HG02981 (cell line): ENCODE results near the gene CTSD.

ENCODE experiments used
- ATAC-seq: cut with Tn5 transposase; IDR thresholded peaks from one replicate; pipeline ENCODE4 v1.9.1; 2021; ENCODE audit warnings: mild to moderate bottlenecking, moderate library complexity; ENCODE audit not compliant: unreplicated experiment

Gene CTSD

GRCh38 chr11:1746511-1746931, 17.2 kb downstream of the CTSD start:
- ATAC-seq: no peak

- no peak for ATAC-seq
Measured at GRCh38 chr11:1745701-1746320, 17.9 kb downstream of the CTSD start.

- no peak for ATAC-seq
Measured at GRCh38 chr11:1744891-1745700, 18.6 kb downstream of the CTSD start.

- no peak for ATAC-seq
Measured at GRCh38 chr11:1744137-1744886, 19.4 kb downstream of the CTSD start.

GRCh38 chr11:1743585-1744136, 20.1 kb downstream of the CTSD start:
- no peak for ATAC-seq

GRCh38 chr11:1742869-1743584, 20.7 kb downstream of the CTSD start:
- ATAC-seq: no peak

GRCh38 chr11:1742371-1742770, 21.4 kb downstream of the CTSD start:
- ATAC-seq: no peak

- ATAC-seq: no peak
Measured at GRCh38 chr11:1741741-1742140, 22.0 kb downstream of the CTSD start.

GRCh38 chr11:1740786-1741530, 22.8 kb downstream of the CTSD start:
- no peak for ATAC-seq

GRCh38 chr11:1739576-1739975, 24.2 kb downstream of the CTSD start:
- no peak for ATAC-seq

- no peak for ATAC-seq
Measured at GRCh38 chr11:1738380-1738779, 25.3 kb downstream of the CTSD start.

GRCh38 chr11:1737080-1737757, 26.5 kb downstream of the CTSD start:
- ATAC-seq: no peak

GRCh38 chr11:1736447-1736992, 27.2 kb downstream of the CTSD start:
- no peak for ATAC-seq

GRCh38 chr11:1735271-1735670, 28.5 kb downstream of the CTSD start:
- no peak for ATAC-seq

- no peak for ATAC-seq
Measured at GRCh38 chr11:1734641-1735081, 29.1 kb downstream of the CTSD start.

- no peak for ATAC-seq
Measured at GRCh38 chr11:1733716-1734640, 29.7 kb downstream of the CTSD start.

GRCh38 chr11:1733009-1733715, 30.6 kb downstream of the CTSD start:
- ATAC-seq: no peak
